Suppressor macrophage (primary cell): ENCODE measurements around the gene SAMD11.

ENCODE experiments used
- DNase-seq, 4 experiments: peaks; one replicate each; pipeline ENCODE4 v3.0.0-alpha.2; 2020 to 2022

The SAMD11 gene

GRCh38 chr1:905811-906599 is 17.7 kb upstream of the SAMD11 start:
- no peak for DNase-seq

- DNase-seq = peak; percentile 79 to 91 (median 87)
These were observed 16.9 kb upstream of the SAMD11 start for GRCh38 chr1:906600-907420.

GRCh38 chr1:907611-908451 is 15.9 kb upstream of the SAMD11 start:
- peak in 1 of 4 experiments; percentile 3 for DNase-seq

GRCh38 chr1:908661-909060 is 15.1 kb upstream of the SAMD11 start:
- no peak for DNase-seq

GRCh38 chr1:909861-910310 is 13.8 kb upstream of the SAMD11 start:
- peak in 1 of 4 experiments; percentile 30 for DNase-seq

GRCh38 chr1:910311-910880 is 13.3 kb upstream of the SAMD11 start:
- peak in 1 of 4 experiments; percentile 9 for DNase-seq

- DNase-seq = peak in 1 of 4 experiments; percentile 2
These were observed 12.6 kb upstream of the SAMD11 start for GRCh38 chr1:910881-911721.

- peak in 1 of 4 experiments; percentile 2 for DNase-seq
These were observed 11.6 kb upstream of the SAMD11 start for GRCh38 chr1:911875-912739.

- DNase-seq = peak in 3 of 4 experiments; percentile 33 to 65 (median 38)
These were observed 10.9 kb upstream of the SAMD11 start for GRCh38 chr1:912740-913301.

- no peak for DNase-seq
These were observed 10.1 kb upstream of the SAMD11 start for GRCh38 chr1:913491-914130.

- no peak for DNase-seq
These were observed 9.4 kb upstream of the SAMD11 start for GRCh38 chr1:914131-914890.

GRCh38 chr1:914891-915280 is 8.8 kb upstream of the SAMD11 start:
- no peak for DNase-seq

GRCh38 chr1:915295-916172 is 8.2 kb upstream of the SAMD11 start:
- no peak for DNase-seq

GRCh38 chr1:916173-917075 is 7.3 kb upstream of the SAMD11 start:
- peak in 3 of 4 experiments; percentile 27 to 55 (median 28) for DNase-seq

- DNase-seq = no peak
These were observed 6.7 kb upstream of the SAMD11 start for GRCh38 chr1:917076-917459.

GRCh38 chr1:917466-918091 is 6.1 kb upstream of the SAMD11 start:
- DNase-seq = no peak
